OCI-LY3 (cell line): Measurements from ENCODE around the gene FFAR3.

Experiments used
- H2AFZ ChIP-seq: fragments of 200-600, 300-600 bp; shearing (Covaris generic); 2 replicates; pipeline ENCODE4 v1.6.0; 2014; ENCODE audit warnings: antibody characterized with exemption, low read depth, low read length
- H3K27ac ChIP-seq: fragments of 200-600, 300-600 bp; sonication (generic); 2 replicates; pipeline ENCODE4 v1.5.1; 2014; ENCODE audit warnings: mild to moderate bottlenecking, low read length, moderate library complexity, mixed read lengths
- H3K27me3 ChIP-seq: fragments of 200-600, 300-600 bp; sonication (generic); 2 replicates; pipeline ENCODE4 v1.6.1; 2014; ENCODE audit warnings: low read depth, low read length, mixed read lengths
- H3K36me3 ChIP-seq: fragments of 200-600, 300-600 bp; sonication (generic); replicated peaks from 2 replicates; pipeline ENCODE3; 2014; ENCODE audit warnings: low read depth, low read length, mixed read lengths
- H3K4me1 ChIP-seq: fragments of 300-600, 200-600 bp; sonication (generic); 2 replicates; pipeline ENCODE4 v1.6.1; 2014; ENCODE audit warnings: low read length, mixed read lengths
- H3K4me2 ChIP-seq: fragments of 200-600, 300-600 bp; sonication (generic); 2 replicates; pipeline ENCODE4 v1.6.1; 2014; ENCODE audit warnings: low read length, mixed read lengths
- H3K4me3 ChIP-seq: fragments of 300-600, 200-600 bp; sonication (generic); 2 replicates; pipeline ENCODE4 v1.5.1; 2014; ENCODE audit warnings: antibody characterized with exemption, mild to moderate bottlenecking, low read length, moderate library complexity
- H3K79me2 ChIP-seq: fragments of 300-600, 200-600 bp; shearing (Covaris generic); 2 replicates; pipeline ENCODE4 v1.6.1; 2014; ENCODE audit warnings: mild to moderate bottlenecking, low read length, mixed read lengths
- H3K9ac ChIP-seq: fragments of 300-600, 200-600 bp; shearing (Covaris generic); 2 replicates; pipeline ENCODE4 v1.6.0; 2014; ENCODE audit warnings: mild to moderate bottlenecking, low read length, moderate library complexity
- H3K9me3 ChIP-seq: fragments of 200-600, 300-600 bp; shearing (Covaris generic); 2 replicates; pipeline ENCODE4 v1.6.1; 2014; ENCODE audit warnings: low read length, mixed read lengths; ENCODE audit not compliant: insufficient read depth
- H4K20me1 ChIP-seq: fragments of 200-600, 300-600 bp; sonication (generic); 2 replicates; pipeline ENCODE4 v1.6.1; 2016; ENCODE audit warnings: low read length, mixed read lengths; ENCODE audit not compliant: insufficient read depth
- CTCF ChIP-seq: fragments of 200-600, 300-600 bp; sonication (generic); IDR thresholded peaks from 2 replicates; pipeline ENCODE4 v1.5.1; 2014; ENCODE audit warnings: antibody characterized with exemption, low read length, low read depth
- EZH2phosphoT487 ChIP-seq: fragments of 200-600 bp; shearing (Covaris generic); IDR thresholded peaks from 2 replicates; pipeline ENCODE4 v1.6.1; 2018; ENCODE audit warnings: antibody characterized with exemption, mixed run types, low read depth

The FFAR3 gene

GRCh38 chr19:35357867-35358573, at the start of gene FFAR3:
Gene FFAR3, plus strand, starts transcription at chr19:35358460. Its CDS starts 431 bp downstream, at chr19:35358891.
- Histone ChIP-seq H3K4me1 (peaks cover under 1% of the 10 kb centered on the region; the same call in 1 of the 2 replicates), H3K9ac (no peak within 1 kb of the TSS), H3K36me3 (no peaks in the 10 kb centered on the region), H3K27me3 (peaks cover 19% of the 10 kb centered on the region; the same call in 1 of the 2 replicates), H2AFZ (no peak within 1 kb of the TSS), H4K20me1 (no peaks in the 10 kb centered on the region), H3K9me3 (no peaks in the 10 kb centered on the region), H3K79me2 (no peaks in the 10 kb centered on the region), H3K27ac (no peak within 1 kb of the TSS), H3K4me3 (no peak within 1 kb of the TSS), H3K4me2 (peak within 1 kb of the TSS; percentile 9; the same call in 1 of the 2 replicates)
- no peak for TF ChIP-seq EZH2phosphoT487
- TF ChIP-seq CTCF = no peak

- TF ChIP-seq EZH2phosphoT487 (no peak), CTCF (no peak)
- H3K27me3 ChIP-seq = 0 out of 2 replicates have a peak, but pooled peaks cover 3% of the 10 kb centered on the region
- no peak overlapping the region for H3K4me2 ChIP-seq
- no peaks in the 10 kb centered on the region for H3K79me2 ChIP-seq
- H3K9ac ChIP-seq = no peak overlapping the region
- no peaks in the 10 kb centered on the region for H3K9me3 ChIP-seq
- no peaks in the 10 kb centered on the region for H4K20me1 ChIP-seq
- no peak overlapping the region for H3K27ac ChIP-seq
- H2AFZ ChIP-seq = no peak overlapping the region
- H3K36me3 ChIP-seq = no peaks in the 10 kb centered on the region
- H3K4me3 ChIP-seq = no peak overlapping the region
- peaks cover 16% of the 10 kb centered on the region for H3K4me1 ChIP-seq
These were observed 49.4 kb upstream of the FFAR3 start for GRCh38 chr19:35308910-35309309.

- peaks cover 16% of the 10 kb centered on the region for H3K4me1 ChIP-seq
- no peak overlapping the region for H3K9ac ChIP-seq
- no peak overlapping the region for H3K4me2 ChIP-seq
These were observed 48.6 kb upstream of the FFAR3 start for GRCh38 chr19:35309481-35310279.

More at GRCh38 chr19:35309481-35310279, 48.6 kb upstream of the FFAR3 start:
- Histone ChIP-seq H4K20me1 (no peaks in the 10 kb centered on the region), H3K36me3 (no peaks in the 10 kb centered on the region), H3K4me3 (no peak overlapping the region), H3K27ac (no peak overlapping the region), H3K9me3 (no peaks in the 10 kb centered on the region), H3K27me3 (0 out of 2 replicates have a peak, but pooled peaks cover 5% of the 10 kb centered on the region), H2AFZ (no peak overlapping the region), H3K79me2 (no peaks in the 10 kb centered on the region)
- TF ChIP-seq EZH2phosphoT487 (no peak), CTCF (no peak)
